GM04504 (cell line): ENCODE results near the gene SMARCD1.

Experiments
- DNase-seq: peaks from one replicate; pipeline ENCODE4 v3.0.0-alpha.2; 2012; ENCODE audit warnings: low read depth

The SMARCD1 gene

GRCh38 chr12:50084775-50085614 is at the start of gene SMARCD1:
SMARCD1 (plus strand) TSS chr12:50085342; CDS start chr12:50085370, 28 bp downstream.
- DNase-seq = peak; percentile 80

- no peak for DNase-seq
Measured at GRCh38 chr12:50038336-50038735, 46.8 kb upstream of the SMARCD1 start.

- DNase-seq = no peak
Measured at GRCh38 chr12:50039151-50039835, 45.8 kb upstream of the SMARCD1 start.

- DNase-seq = no peak
Measured at GRCh38 chr12:50040657-50041056, 44.5 kb upstream of the SMARCD1 start.

GRCh38 chr12:50041062-50041860 is 43.9 kb upstream of the SMARCD1 start:
- DNase-seq = no peak

- no peak for DNase-seq
Measured at GRCh38 chr12:50041962-50042361, 43.2 kb upstream of the SMARCD1 start.

- no peak for DNase-seq
Measured at GRCh38 chr12:50042693-50043092, 42.4 kb upstream of the SMARCD1 start.

- DNase-seq = no peak
Measured at GRCh38 chr12:50043308-50043707, 41.8 kb upstream of the SMARCD1 start.

- DNase-seq = no peak
Measured at GRCh38 chr12:50043854-50044253, 41.3 kb upstream of the SMARCD1 start.

GRCh38 chr12:50047693-50048250 is 37.4 kb upstream of the SMARCD1 start:
- no peak for DNase-seq

GRCh38 chr12:50049254-50050118 is 35.7 kb upstream of the SMARCD1 start:
- no peak for DNase-seq

- no peak for DNase-seq
Measured at GRCh38 chr12:50050119-50050385, 35.1 kb upstream of the SMARCD1 start.

GRCh38 chr12:50050410-50051098 is 34.6 kb upstream of the SMARCD1 start:
- DNase-seq = no peak

- no peak for DNase-seq
Measured at GRCh38 chr12:50051101-50051806, 33.9 kb upstream of the SMARCD1 start.

- no peak for DNase-seq
Measured at GRCh38 chr12:50052544-50052943, 32.6 kb upstream of the SMARCD1 start.

GRCh38 chr12:50052964-50053363 is 32.2 kb upstream of the SMARCD1 start:
- no peak for DNase-seq

GRCh38 chr12:50053583-50053982 is 31.6 kb upstream of the SMARCD1 start:
- DNase-seq = no peak

- DNase-seq = no peak
Measured at GRCh38 chr12:50055831-50056638, 29.1 kb upstream of the SMARCD1 start.

- no peak for DNase-seq
Measured at GRCh38 chr12:50056639-50056976, 28.5 kb upstream of the SMARCD1 start.
